ENCODE results near the gene STX16. TPM values are rescaled to one million over a fixed set of nuclear protein-coding genes. Genes with fewer than 3 reads are reported as not detected.

STX16 gene
- total RNA-seq, 1 experiment from 2014 or later = 30.4 TPM

Other genes with a start within 250 kb of the STX16 start
- gene APCDD1L, start 135.9 kb upstream of the STX16 start, total RNA-seq (2014; rRNA removed; shearing (Covaris generic); ENCODE audit: low replicate concordance) = not detected in 2 replicates
- 44.7 and 46.2 TPM in 2 replicates for gene NPEPL1, start 41.5 kb downstream of the STX16 start, total RNA-seq (2014; rRNA removed; shearing (Covaris generic); ENCODE audit: low replicate concordance)
- gene GNAS-AS1, start 199.6 kb downstream of the STX16 start, total RNA-seq (2014; rRNA removed; shearing (Covaris generic); ENCODE audit: low replicate concordance) = 1.1 and 1.7 TPM in 2 replicates
- 494 and 560 TPM in 2 replicates for gene GNAS, start 201.4 kb downstream of the STX16 start, total RNA-seq (2014; rRNA removed; shearing (Covaris generic); ENCODE audit: low replicate concordance)